HG03095 (cell line): Measurements from ENCODE around the gene KMT2E.
"Not testable (repeated sequence)": the region's sequence is repeated elsewhere in the genome, so short reads cannot be mapped to it uniquely, and the experiment has no call there.

Source experiments
- ATAC-seq: cut with Tn5 transposase; IDR thresholded peaks from one replicate; pipeline ENCODE4 v1.9.1; 2021; ENCODE audit warnings: moderate library complexity; ENCODE audit not compliant: unreplicated experiment

Gene KMT2E

GRCh38 chr7:104983076-104983577 lies 30.9 kb upstream of the KMT2E start:
- no peak for ATAC-seq

GRCh38 chr7:104983578-104984539 lies 30.1 kb upstream of the KMT2E start:
- peak; percentile 81 for ATAC-seq

GRCh38 chr7:104984585-104985258 lies 29.3 kb upstream of the KMT2E start:
- no peak for ATAC-seq

- no peak for ATAC-seq
Observed at GRCh38 chr7:104985259-104985617, 28.8 kb upstream of the KMT2E start.

GRCh38 chr7:104986628-104987259 lies 27.3 kb upstream of the KMT2E start:
- no peak for ATAC-seq

GRCh38 chr7:104987403-104987802 lies 26.6 kb upstream of the KMT2E start:
- not testable (repeated sequence) for ATAC-seq

- ATAC-seq, result no peak
Observed at GRCh38 chr7:104990983-104991382, 23.0 kb upstream of the KMT2E start.

- no peak for ATAC-seq
Observed at GRCh38 chr7:104992306-104992705, 21.7 kb upstream of the KMT2E start.

GRCh38 chr7:104993217-104993862 lies 20.7 kb upstream of the KMT2E start:
- no peak for ATAC-seq

GRCh38 chr7:104998040-104998752 lies 15.8 kb upstream of the KMT2E start:
- no peak for ATAC-seq

- no peak for ATAC-seq
Observed at GRCh38 chr7:105000200-105000599, 13.8 kb upstream of the KMT2E start.

GRCh38 chr7:105000927-105001336 lies 13.1 kb upstream of the KMT2E start:
- ATAC-seq, result no peak

- ATAC-seq, result no peak
Observed at GRCh38 chr7:105001652-105002184, 12.3 kb upstream of the KMT2E start.

GRCh38 chr7:105003275-105003674 lies 10.7 kb upstream of the KMT2E start:
- no peak for ATAC-seq

- ATAC-seq, result no peak
Observed at GRCh38 chr7:105003872-105004510, 10.0 kb upstream of the KMT2E start.

- not testable (repeated sequence) for ATAC-seq
Observed at GRCh38 chr7:105005006-105005405, 9.0 kb upstream of the KMT2E start.

GRCh38 chr7:105005486-105005885 lies 8.5 kb upstream of the KMT2E start:
- not testable (repeated sequence) for ATAC-seq

GRCh38 chr7:105006367-105007136 lies 7.5 kb upstream of the KMT2E start:
- ATAC-seq, result no peak

- ATAC-seq, result no peak
Observed at GRCh38 chr7:105007298-105007697, 6.7 kb upstream of the KMT2E start.
